Measurements from ENCODE around the gene RUVBL2. TPM values are rescaled to one million over a fixed set of nuclear protein-coding genes. Genes with fewer than 3 reads are reported as not detected.

RUVBL2 gene
- total RNA-seq, 1 experiment from 2014 or later = 165 TPM

DNA sequence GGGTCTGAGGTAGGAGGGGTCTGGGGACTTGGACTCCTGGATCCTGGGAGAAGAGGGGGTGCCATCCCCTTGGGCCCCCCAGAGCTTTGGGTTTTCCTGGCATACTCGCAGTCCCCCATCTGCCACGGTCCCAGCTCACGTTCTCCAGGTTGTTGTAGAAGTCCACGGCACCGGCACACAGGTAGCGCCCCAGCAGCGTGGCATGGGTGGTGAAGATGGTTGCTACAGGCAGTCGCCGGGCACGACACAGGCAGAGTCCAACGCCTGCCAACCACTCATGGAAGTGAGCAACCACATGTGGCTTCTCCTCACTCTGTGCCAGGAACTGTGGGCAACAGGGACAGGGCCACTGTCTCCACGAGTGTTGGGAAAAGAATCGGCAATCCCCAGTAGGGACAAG, 8.0 kb upstream of the RUVBL2 start:
- peaks cover 5% of the 10 kb centered on the region; the same call in 1 of the 2 replicates for H3K36me3 ChIP-seq (ENCODE audit: control insufficient read depth, insufficient read depth, low read length)
- H3K27me3 ChIP-seq (replicated peaks; ENCODE audit: control insufficient read depth, insufficient read depth, low read length) = no peaks in the 10 kb centered on the region
- Mint-ChIP-seq H3K27me3 (ENCODE audit: insufficient read depth, unreplicated experiment) (no peaks in the 10 kb centered on the region), H3K4me1 (ENCODE audit: low read depth, unreplicated experiment) (peaks cover 23% of the 10 kb centered on the region), H3K27ac (ENCODE audit: unreplicated experiment) (no peak overlapping the region), H3K9me3 (ENCODE audit: unreplicated experiment) (no peaks in the 10 kb centered on the region), H3K36me3 (ENCODE audit: insufficient read depth, unreplicated experiment) (peaks cover 74% of the 10 kb centered on the region), H3K4me3 (ENCODE audit: unreplicated experiment) (no peak overlapping the region)
- no peak for DNase-seq
- no TSS peak for BruUV-seq (replicated peaks)
- H3K9me3 ChIP-seq = no peaks in the 10 kb centered on the region
- H3K4me1 ChIP-seq = peaks cover 7% of the 10 kb centered on the region; the same call in 1 of the 2 replicates
- ChIA-PET POLR2A (no interaction called here), CTCF (no interaction called here)
- intact Hi-C loops (cut with micrococcal nuclease; ENCODE audit: unreplicated experiment) = no loop called here
- H3K4me3 ChIP-seq (ENCODE audit: low read depth, low read length) = no peak overlapping the region
- TF ChIP-seq, protein P1, sequence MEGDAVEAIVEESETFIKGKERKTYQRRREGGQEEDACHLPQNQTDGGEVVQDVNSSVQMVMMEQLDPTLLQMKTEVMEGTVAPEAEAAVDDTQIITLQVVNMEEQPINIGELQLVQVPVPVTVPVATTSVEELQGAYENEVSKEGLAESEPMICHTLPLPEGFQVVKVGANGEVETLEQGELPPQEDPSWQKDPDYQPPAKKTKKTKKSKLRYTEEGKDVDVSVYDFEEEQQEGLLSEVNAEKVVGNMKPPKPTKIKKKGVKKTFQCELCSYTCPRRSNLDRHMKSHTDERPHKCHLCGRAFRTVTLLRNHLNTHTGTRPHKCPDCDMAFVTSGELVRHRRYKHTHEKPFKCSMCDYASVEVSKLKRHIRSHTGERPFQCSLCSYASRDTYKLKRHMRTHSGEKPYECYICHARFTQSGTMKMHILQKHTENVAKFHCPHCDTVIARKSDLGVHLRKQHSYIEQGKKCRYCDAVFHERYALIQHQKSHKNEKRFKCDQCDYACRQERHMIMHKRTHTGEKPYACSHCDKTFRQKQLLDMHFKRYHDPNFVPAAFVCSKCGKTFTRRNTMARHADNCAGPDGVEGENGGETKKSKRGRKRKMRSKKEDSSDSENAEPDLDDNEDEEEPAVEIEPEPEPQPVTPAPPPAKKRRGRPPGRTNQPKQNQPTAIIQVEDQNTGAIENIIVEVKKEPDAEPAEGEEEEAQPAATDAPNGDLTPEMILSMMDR (IDR thresholded peaks at IDR 0.05; ENCODE audit: insufficient read depth in 1 of 2, low read depth in 1 of 2, low read length in 1 of 2, severe bottlenecking in 1 of 2, unreplicated experiment in 1 of 2) = no peak

DNA sequence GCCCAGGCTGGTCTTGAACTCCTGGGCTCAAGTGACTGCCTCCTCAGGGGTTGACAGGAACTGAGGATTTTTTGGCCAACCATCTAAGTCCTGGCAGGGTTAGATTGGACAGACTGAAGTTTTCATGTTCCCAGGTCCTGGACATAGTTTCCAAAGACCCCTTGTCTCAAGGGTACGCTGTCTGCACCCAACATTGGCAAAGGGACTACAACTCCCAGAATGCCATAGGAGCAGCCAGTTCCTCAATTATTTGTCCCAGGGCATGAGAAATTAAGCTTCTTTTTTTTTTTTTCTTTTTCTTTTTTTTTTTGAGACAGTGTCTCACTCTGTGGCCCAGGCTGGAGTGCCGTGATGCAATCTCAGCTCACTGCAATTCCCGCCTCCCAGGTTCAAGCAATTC, 7.5 kb upstream of the RUVBL2 start:
- Mint-ChIP-seq H3K27me3 (ENCODE audit: insufficient read depth, unreplicated experiment) (no peaks in the 10 kb centered on the region), H3K4me3 (ENCODE audit: unreplicated experiment) (no peak overlapping the region), H3K36me3 (ENCODE audit: insufficient read depth, unreplicated experiment) (peaks cover 76% of the 10 kb centered on the region), H3K9me3 (ENCODE audit: unreplicated experiment) (no peaks in the 10 kb centered on the region), H3K27ac (ENCODE audit: unreplicated experiment) (no peak overlapping the region), H3K4me1 (ENCODE audit: low read depth, unreplicated experiment) (peaks cover 23% of the 10 kb centered on the region)
- no TSS peak for BruUV-seq (replicated peaks)
- no peak for DNase-seq
- H3K27me3 ChIP-seq (replicated peaks; ENCODE audit: control insufficient read depth, insufficient read depth, low read length) = no peaks in the 10 kb centered on the region
- CTCF ChIA-PET = interaction anchor here (0.6 to 1.2 kb wide), 2 partner anchors 144 to 164 kb away, joined by 3 to 7 read pairs; no protein-coding TSS in a partner anchor
- peaks cover 5% of the 10 kb centered on the region; the same call in 1 of the 2 replicates for H3K36me3 ChIP-seq (ENCODE audit: control insufficient read depth, insufficient read depth, low read length)
- POLR2A ChIA-PET = no interaction called here
- no peaks in the 10 kb centered on the region for H3K9me3 ChIP-seq
- TF ChIP-seq, protein P1 (IDR thresholded peaks at IDR 0.05; ENCODE audit: insufficient read depth in 1 of 2, low read depth in 1 of 2, low read length in 1 of 2, severe bottlenecking in 1 of 2, unreplicated experiment in 1 of 2) = no peak
- peaks cover 7% of the 10 kb centered on the region; the same call in 1 of the 2 replicates for H3K4me1 ChIP-seq
- H3K4me3 ChIP-seq (ENCODE audit: low read depth, low read length) = no peak overlapping the region
- intact Hi-C loops (cut with micrococcal nuclease; ENCODE audit: unreplicated experiment) = no loop called here

DNA sequence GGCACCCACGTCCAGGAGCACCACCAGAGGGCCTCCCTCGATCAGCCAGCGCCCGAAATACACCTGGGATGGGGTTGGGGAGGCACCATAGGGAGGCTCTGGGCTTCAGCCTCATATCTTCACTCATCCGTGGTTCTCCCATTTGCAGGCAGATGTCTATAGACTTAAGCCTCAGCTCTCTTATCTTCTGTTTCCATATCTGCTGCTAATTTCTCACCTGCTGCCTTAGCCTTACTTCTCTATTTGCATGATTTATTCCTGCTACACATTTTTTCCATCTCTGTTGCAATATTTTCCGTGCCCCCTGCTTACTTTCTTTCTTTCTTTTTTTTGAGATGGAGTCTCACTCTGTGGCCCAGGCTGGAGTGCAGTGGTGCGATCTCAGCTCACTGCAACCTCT, 6.4 kb upstream of the RUVBL2 start:
- Mint-ChIP-seq H3K4me3 (ENCODE audit: unreplicated experiment) (no peak overlapping the region), H3K9me3 (ENCODE audit: unreplicated experiment) (no peaks in the 10 kb centered on the region), H3K4me1 (ENCODE audit: low read depth, unreplicated experiment) (peaks cover 23% of the 10 kb centered on the region), H3K27me3 (ENCODE audit: insufficient read depth, unreplicated experiment) (no peaks in the 10 kb centered on the region), H3K27ac (ENCODE audit: unreplicated experiment) (no peak overlapping the region), H3K36me3 (ENCODE audit: insufficient read depth, unreplicated experiment) (peaks cover 84% of the 10 kb centered on the region)
- BruUV-seq (replicated peaks) = no TSS peak
- no peak for DNase-seq
- TF ChIP-seq, protein P1 (IDR thresholded peaks at IDR 0.05; ENCODE audit: insufficient read depth in 1 of 2, low read depth in 1 of 2, low read length in 1 of 2, severe bottlenecking in 1 of 2, unreplicated experiment in 1 of 2) = no peak
- ChIA-PET POLR2A (no interaction called here), CTCF (interaction anchor here (1.2 kb wide), 1 partner anchor 145 kb away, joined by 3 read pairs; no protein-coding TSS in a partner anchor)
- intact Hi-C loops (cut with micrococcal nuclease; ENCODE audit: unreplicated experiment) = no loop called here
- Histone ChIP-seq H3K9me3 (no peaks in the 10 kb centered on the region), H3K4me1 (peaks cover 13% of the 10 kb centered on the region; the same call in 1 of the 2 replicates), H3K27me3 (replicated peaks; ENCODE audit: control insufficient read depth, insufficient read depth, low read length) (no peaks in the 10 kb centered on the region), H3K4me3 (ENCODE audit: low read depth, low read length) (no peak overlapping the region), H3K36me3 (ENCODE audit: control insufficient read depth, insufficient read depth, low read length) (peaks cover 5% of the 10 kb centered on the region; the same call in 1 of the 2 replicates)

Data from Caco-2 (cell line).